HG02763 (cell line): ENCODE measurements around the gene CD53.
"Not testable (repeated sequence)": the region's sequence is repeated elsewhere in the genome, so short reads cannot be mapped to it uniquely, and the experiment has no call there.

Source experiments
- ATAC-seq: cut with Tn5 transposase; IDR thresholded peaks from one replicate; pipeline ENCODE4 v1.9.1; 2021; ENCODE audit warnings: mild to moderate bottlenecking, moderate library complexity; ENCODE audit not compliant: unreplicated experiment

CD53 gene

GRCh38 chr1:110914676-110915075 is 41.7 kb downstream of the CD53 start:
- ATAC-seq = no peak

GRCh38 chr1:110915804-110916203 is 42.9 kb downstream of the CD53 start:
- no peak for ATAC-seq

DNA sequence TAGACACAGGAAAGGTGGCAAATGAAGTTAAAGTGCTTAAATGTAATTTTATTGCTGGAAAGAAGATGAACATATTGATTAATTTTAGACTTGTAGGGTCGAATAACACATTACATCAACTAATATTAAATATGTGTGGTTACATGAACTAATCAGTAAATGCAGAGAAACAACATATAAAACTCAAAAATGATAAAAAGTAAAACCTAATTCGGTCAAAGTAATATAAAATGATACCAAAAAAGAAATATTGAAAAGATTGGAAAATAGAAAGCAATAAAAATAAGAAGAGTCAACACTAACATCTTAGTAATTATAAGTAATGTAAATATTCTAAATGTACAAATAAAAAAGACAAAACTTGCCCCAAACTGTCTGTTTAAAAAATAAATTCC is 43.3 kb downstream of the CD53 start:
- no peak for ATAC-seq

- ATAC-seq = no peak
These were observed 43.8 kb downstream of the CD53 start for GRCh38 chr1:110916669-110917306.

DNA sequence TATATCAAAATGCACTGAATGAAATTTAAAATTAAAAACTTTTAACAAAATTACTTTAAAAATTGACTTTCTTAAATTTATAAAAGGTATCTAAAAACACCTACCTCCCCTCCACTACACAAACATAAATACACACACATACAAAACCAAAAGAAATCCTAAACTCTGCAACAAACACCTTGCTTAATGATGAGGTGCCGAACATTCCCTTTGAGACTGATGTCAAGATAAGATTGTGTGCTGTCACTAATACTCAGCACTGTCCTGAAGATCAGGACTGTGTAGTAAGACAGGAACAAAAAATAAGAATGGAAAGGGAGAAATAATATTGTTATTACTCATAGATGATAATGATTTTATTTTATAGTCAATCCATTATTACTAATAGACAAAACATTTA is 45.1 kb downstream of the CD53 start:
- no peak for ATAC-seq

DNA sequence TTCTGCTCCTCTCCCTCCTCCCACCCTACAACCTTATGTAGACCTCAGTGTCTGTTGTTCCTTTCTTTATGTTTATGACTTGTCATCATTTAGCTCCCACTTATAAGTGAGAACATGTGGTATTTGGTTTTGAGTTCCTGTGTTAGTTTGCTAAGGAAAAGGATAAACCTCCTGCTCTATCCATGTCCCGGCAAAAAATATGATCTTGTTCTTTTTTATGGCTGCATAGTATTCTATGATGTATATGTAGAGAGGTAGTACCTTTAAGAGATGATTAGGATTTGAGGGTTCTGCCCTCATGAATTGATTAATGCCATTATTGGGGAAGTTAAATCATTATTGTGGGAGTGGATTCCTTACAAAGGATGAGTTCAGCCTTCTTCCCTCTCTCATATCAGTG is 49.0 kb downstream of the CD53 start:
- ATAC-seq = no peak

DNA sequence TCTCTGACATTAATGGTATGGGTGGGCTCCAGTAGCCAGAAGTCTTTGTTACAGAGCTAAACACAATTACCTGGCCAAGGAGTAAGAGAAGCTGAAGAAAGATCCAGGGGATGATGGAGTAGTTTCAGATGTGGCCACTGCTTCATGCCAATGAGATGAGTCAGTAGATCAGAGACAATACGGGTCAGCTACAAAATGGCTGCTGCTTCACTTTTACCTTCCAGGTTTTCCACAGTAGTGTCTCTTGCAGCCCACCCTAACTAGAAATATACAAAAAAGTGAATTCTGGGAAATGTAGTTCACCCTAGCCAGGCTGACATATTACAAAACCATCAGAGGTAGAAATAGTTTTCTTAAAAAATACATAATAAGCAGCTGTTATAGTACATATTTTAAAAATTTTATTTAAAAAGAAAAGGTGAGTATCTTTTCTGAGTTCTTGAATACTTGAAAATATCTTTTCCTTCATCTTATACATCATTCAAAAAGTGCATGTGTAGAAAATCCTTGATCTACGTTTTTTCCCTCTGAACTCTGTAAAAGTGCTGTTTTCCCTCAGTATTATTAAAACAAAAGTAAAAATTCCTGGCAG is 54.6 kb downstream of the CD53 start:
- no peak for ATAC-seq

GRCh38 chr1:110928191-110928590 is 55.2 kb downstream of the CD53 start:
- ATAC-seq = no peak

DNA sequence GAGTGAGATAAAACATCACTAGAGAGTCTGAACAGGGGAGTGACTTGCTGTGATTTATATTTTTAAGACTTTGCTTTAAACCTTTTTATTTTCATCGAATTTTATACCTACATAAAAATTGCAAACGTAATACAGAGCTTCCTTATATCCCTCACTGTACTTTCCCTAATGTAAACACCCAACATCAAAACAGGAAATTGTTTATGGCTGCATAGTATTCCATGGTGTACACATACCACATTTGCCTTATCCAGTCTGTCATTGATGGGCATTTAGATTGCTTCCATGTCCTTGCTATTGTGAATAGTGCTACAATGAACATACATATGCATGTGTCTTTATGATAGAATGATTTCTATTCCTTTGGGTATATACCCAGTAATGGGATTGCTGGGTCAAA is 56.0 kb downstream of the CD53 start:
- no peak for ATAC-seq

DNA sequence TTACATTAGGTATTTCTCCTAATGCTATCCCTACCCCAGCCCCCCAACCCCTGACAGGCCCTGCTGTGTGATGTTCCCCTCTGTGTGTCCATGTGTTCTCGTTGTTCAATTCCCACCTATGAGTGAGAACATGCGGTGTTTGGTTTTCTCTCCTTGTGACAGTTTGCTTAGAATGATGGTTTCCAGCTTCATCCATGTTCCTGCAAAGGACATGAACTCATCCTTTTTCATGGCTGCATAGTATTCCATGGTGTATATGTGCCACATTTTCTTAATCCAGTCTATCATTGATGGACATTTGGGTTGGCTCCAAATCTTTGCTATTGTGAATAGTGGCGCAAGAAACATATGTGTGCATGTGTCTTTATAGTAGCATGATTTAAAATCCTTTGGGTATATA is 58.1 kb downstream of the CD53 start:
- not testable (repeated sequence) for ATAC-seq

GRCh38 chr1:110936567-110936966 is 63.6 kb downstream of the CD53 start:
- ATAC-seq = no peak

DNA sequence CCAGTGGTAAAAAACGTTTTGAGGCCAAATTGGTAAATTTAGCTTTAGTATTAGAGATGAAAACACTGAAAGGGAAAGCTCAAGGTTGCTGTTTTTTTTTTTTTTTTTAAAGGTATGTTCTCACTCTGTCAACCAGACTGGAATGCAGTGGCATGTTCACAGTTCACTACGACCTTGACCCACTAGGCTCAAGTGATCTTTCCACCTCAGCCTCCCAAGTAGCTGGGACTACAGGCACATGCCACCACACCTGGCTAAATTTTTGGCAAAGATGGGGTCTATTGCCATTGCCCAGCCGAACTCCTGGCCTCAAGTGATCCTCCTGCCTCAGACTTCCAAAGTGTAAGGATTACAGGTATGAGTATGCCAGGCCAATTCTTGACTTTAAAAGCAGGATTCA is 71.9 kb downstream of the CD53 start:
- ATAC-seq = no peak

DNA sequence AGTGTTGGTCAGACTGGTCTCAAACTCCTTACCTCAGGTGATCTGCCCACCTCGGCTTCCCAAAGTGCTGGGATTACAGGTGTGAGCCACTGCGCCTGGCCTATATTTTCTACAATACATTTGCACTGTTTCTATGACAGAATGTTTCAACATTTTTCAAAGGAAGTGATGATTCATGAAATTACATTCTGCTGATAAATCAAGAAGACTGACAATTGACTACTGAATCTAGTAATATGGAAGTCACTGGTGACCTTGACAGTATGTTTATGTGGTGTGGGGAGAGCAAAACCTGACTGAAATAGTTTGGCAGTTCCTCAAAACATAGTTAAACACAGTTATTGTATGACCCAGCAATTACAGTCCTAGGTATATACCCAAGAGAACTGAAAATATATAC is 72.7 kb downstream of the CD53 start:
- ATAC-seq = no peak

- no peak for ATAC-seq
These were observed 75.3 kb downstream of the CD53 start for GRCh38 chr1:110948038-110948810.
